HEK293T (cell line): ENCODE measurements around the gene ATG2B.

ENCODE experiments used
- CTCF ChIA-PET: fragments of 350-600 bp; formaldehyde crosslinking; extraction: SDS; loops from one replicate; lab custom pipeline; 2021; ENCODE audit warnings: antibody characterized with exemption, inconsistent platforms; lab: Yijun Ruan, JAX
- POLR2A ChIA-PET: fragments of 350-600 bp; formaldehyde crosslinking; extraction: SDS; loops from one replicate; lab custom pipeline; 2020; ENCODE audit warnings: antibody characterized with exemption, inconsistent platforms; lab: Yijun Ruan, JAX
- DNase-seq: peaks from one replicate; pipeline ENCODE4 v3.0.0; 2012; ENCODE audit warnings: mixed read lengths; ENCODE audit errors: extremely low spot score
- ARNT ChIP-seq: fragments of 450-650 bp; IDR thresholded peaks from 2 replicates; pipeline ENCODE4 v1.6.1; 2017; ENCODE audit warnings: mild to moderate bottlenecking
- BHLHE40 ChIP-seq: fragments of 450-650 bp; IDR thresholded peaks from 2 replicates; pipeline ENCODE4 v1.6.1; 2016; ENCODE audit warnings: mild to moderate bottlenecking, moderate library complexity, borderline replicate concordance
- CTBP1 ChIP-seq: fragments of 450-650 bp; IDR thresholded peaks from 2 replicates; pipeline ENCODE4 v1.6.1; 2016; ENCODE audit warnings: borderline replicate concordance
- ELF4 ChIP-seq: fragments of 450-650 bp; IDR thresholded peaks from 2 replicates; pipeline ENCODE4 v1.6.1; 2017; ENCODE audit warnings: antibody characterized with exemption
- FOXA1 ChIP-seq: fragments of 450-650 bp; IDR thresholded peaks from 2 replicates; pipeline ENCODE4 v1.6.1; 2016; ENCODE audit warnings: mild to moderate bottlenecking
- FOXK2 ChIP-seq: fragments of 450-650 bp; IDR thresholded peaks from 2 replicates; pipeline ENCODE4 v1.6.1; 2016; ENCODE audit warnings: mild to moderate bottlenecking
- FOXM1 ChIP-seq: fragments of 450-650 bp; IDR thresholded peaks from 2 replicates; pipeline ENCODE4 v1.6.1; 2017; ENCODE audit warnings: mild to moderate bottlenecking, borderline replicate concordance
- HDGF ChIP-seq: fragments of 450-650 bp; IDR thresholded peaks from 2 replicates; pipeline ENCODE4 v1.6.1; 2017; ENCODE audit warnings: antibody characterized with exemption, borderline replicate concordance
- L3MBTL2 ChIP-seq: fragments of 450-650 bp; conservative IDR thresholded peaks from 2 replicates; pipeline ENCODE4 v1.6.1; 2016; ENCODE audit warnings: mild to moderate bottlenecking
- LEF1 ChIP-seq: fragments of 450-650 bp; IDR thresholded peaks from 2 replicates; pipeline ENCODE4 v1.6.1; 2017; ENCODE audit warnings: mild to moderate bottlenecking, borderline replicate concordance
- NFRKB ChIP-seq: fragments of 450-650 bp; IDR thresholded peaks from 2 replicates; pipeline ENCODE4 v1.6.1; 2016; ENCODE audit warnings: mild to moderate bottlenecking, moderate library complexity
- PKNOX1 ChIP-seq: fragments of 450-650 bp; IDR thresholded peaks from 2 replicates; pipeline ENCODE4 v1.6.1; 2016
- SP1 ChIP-seq: fragments of 450-650 bp; IDR thresholded peaks from 2 replicates; pipeline ENCODE4 v1.6.1; 2017
- SUZ12 ChIP-seq: fragments of 450-650 bp; IDR thresholded peaks from 2 replicates; pipeline ENCODE4 v1.6.1; 2016; ENCODE audit warnings: mild to moderate bottlenecking
- TARDBP ChIP-seq: fragments of 450-650 bp; IDR thresholded peaks from 2 replicates; pipeline ENCODE4 v1.6.1; 2016
- ZNF384 ChIP-seq: fragments of 450-650 bp; IDR thresholded peaks from 2 replicates; pipeline ENCODE4 v1.6.1; 2016

Gene ATG2B

GRCh38 chr14:96309133-96309895, 53.8 kb downstream of the ATG2B start:
- no peak for DNase-seq
- TF ChIP-seq NFRKB = no peak
- TF ChIP-seq FOXK2 = no peak
- no peak for TF ChIP-seq CTBP1
- TF ChIP-seq TARDBP = no peak
- no peak for TF ChIP-seq ELF4
- TF ChIP-seq SUZ12 = no peak
- no peak for TF ChIP-seq BHLHE40
- no peak for TF ChIP-seq HDGF
- no peak for TF ChIP-seq FOXM1
- TF ChIP-seq L3MBTL2 = no peak
- ChIA-PET POLR2A (no interaction called here), CTCF (interaction anchor here (0.6 to 1.1 kb wide), 4 partner anchors 12 to 116 kb away, joined by 3 to 4 read pairs (median 3); no protein-coding TSS in a partner anchor)

- no peak for TF ChIP-seq FOXA1
- no peak for TF ChIP-seq FOXM1
- no peak for TF ChIP-seq BHLHE40
- no peak for TF ChIP-seq ZNF384
- no peak for TF ChIP-seq ARNT
- TF ChIP-seq HDGF = no peak
- no peak for TF ChIP-seq TARDBP
- no peak for TF ChIP-seq LEF1
- TF ChIP-seq CTBP1 = no peak
- ChIA-PET CTCF (interaction anchor here (0.7 to 0.8 kb wide), 2 partner anchors 105 to 206 kb away, joined by 3 to 4 read pairs; no protein-coding TSS in a partner anchor), POLR2A (no interaction called here)
- peak; percentile 11 for DNase-seq
Measured at GRCh38 chr14:96307434-96307833, 55.7 kb downstream of the ATG2B start.

DNA sequence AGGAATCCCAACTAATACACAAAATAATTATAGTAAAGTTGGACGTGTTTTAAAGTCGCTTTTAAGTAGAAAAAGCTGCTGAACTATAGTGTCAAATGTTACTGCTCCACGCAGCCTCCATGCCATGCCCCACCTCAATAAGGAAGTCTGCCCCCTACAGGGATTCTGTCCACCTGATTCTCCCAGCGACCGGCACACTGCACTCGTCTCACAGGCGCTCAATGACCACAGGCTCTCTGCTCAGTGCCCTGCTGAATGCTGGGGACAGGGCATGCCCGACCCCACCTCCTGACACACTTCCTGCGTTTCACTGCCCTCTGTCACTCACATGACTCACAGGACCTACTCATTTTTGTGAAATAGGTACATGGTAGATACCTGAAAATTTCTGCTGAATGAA, 58.2 kb downstream of the ATG2B start:
- TF ChIP-seq SP1 (no peak), FOXM1 (no peak), L3MBTL2 (no peak), NFRKB (no peak), CTBP1 (no peak)
- POLR2A ChIA-PET = no interaction called here
- CTCF ChIA-PET = no interaction called here
- peak; percentile 21 for DNase-seq

- CTCF ChIA-PET = no interaction called here
- POLR2A ChIA-PET = no interaction called here
- no peak for TF ChIP-seq SUZ12
- no peak for TF ChIP-seq TARDBP
- no peak for TF ChIP-seq ZNF384
- no peak for TF ChIP-seq FOXK2
- no peak for TF ChIP-seq CTBP1
- no peak for TF ChIP-seq FOXM1
- no peak for TF ChIP-seq L3MBTL2
- TF ChIP-seq ARNT = no peak
- TF ChIP-seq NFRKB = no peak
- TF ChIP-seq FOXA1 = no peak
- TF ChIP-seq ELF4 = no peak
- TF ChIP-seq PKNOX1 = no peak
- no peak for TF ChIP-seq HDGF
- no peak for TF ChIP-seq BHLHE40
- no peak for TF ChIP-seq LEF1
- DNase-seq = no peak
Measured at GRCh38 chr14:96303981-96304380, 59.2 kb downstream of the ATG2B start.

DNA sequence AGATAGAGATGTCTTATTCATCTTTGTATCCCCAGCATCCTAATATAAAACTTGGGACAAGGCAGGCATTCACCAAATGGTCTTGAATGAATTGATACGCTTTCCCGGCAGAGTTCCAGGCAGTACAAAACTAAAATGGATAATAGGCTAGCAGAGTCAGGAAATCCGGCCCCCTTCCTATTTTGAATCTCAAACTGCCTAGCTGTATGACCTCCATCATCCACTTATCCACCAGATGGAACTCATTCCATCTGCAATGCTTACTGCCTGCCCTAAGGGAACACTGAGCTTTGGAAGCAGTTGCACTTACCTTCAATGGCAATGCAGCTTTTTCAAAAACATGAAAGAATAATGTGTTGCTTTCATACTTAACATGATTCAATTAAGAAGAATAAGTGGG, 63.7 kb downstream of the ATG2B start:
- POLR2A ChIA-PET = no interaction called here
- no peak for DNase-seq
- CTCF ChIA-PET = no interaction called here
- no peak for TF ChIP-seq ARNT
- no peak for TF ChIP-seq NFRKB
- no peak for TF ChIP-seq BHLHE40
- no peak for TF ChIP-seq FOXA1
- no peak for TF ChIP-seq ELF4
- no peak for TF ChIP-seq FOXK2
- no peak for TF ChIP-seq HDGF
- no peak for TF ChIP-seq ZNF384
- TF ChIP-seq PKNOX1 = no peak
- no peak for TF ChIP-seq LEF1
- no peak for TF ChIP-seq CTBP1
- no peak for TF ChIP-seq SP1

- ChIA-PET POLR2A (no interaction called here), CTCF (interaction anchor here (0.6 to 1.0 kb wide), 2 partner anchors 126 to 948 kb away, joined by 3 read pairs; no protein-coding TSS in a partner anchor)
- DNase-seq = no peak
- TF ChIP-seq FOXA1 = no peak
- TF ChIP-seq PKNOX1 = no peak
- no peak for TF ChIP-seq TARDBP
- TF ChIP-seq L3MBTL2 = no peak
- no peak for TF ChIP-seq SP1
- no peak for TF ChIP-seq SUZ12
- no peak for TF ChIP-seq LEF1
- no peak for TF ChIP-seq ARNT
- TF ChIP-seq HDGF = no peak
- no peak for TF ChIP-seq FOXM1
- TF ChIP-seq BHLHE40 = no peak
- no peak for TF ChIP-seq ELF4
- no peak for TF ChIP-seq NFRKB
- no peak for TF ChIP-seq CTBP1
- no peak for TF ChIP-seq ZNF384
- TF ChIP-seq FOXK2 = no peak
Measured at GRCh38 chr14:96297997-96298515, 65.1 kb downstream of the ATG2B start.
